MM.1S (cell line): ENCODE measurements around the gene NDUFB10.

Source experiments
- EZH2 ChIP-seq: fragments of 300-600 bp; sonication (generic); optimal IDR thresholded peaks from 2 replicates; pipeline ENCODE3; 2017; ENCODE audit warnings: low read depth, mild to moderate bottlenecking, antibody characterized with exemption, low read length, mixed read lengths
- EZH2phosphoT487 ChIP-seq: fragments of 300-600 bp; sonication (generic); IDR thresholded peaks from 2 replicates; pipeline ENCODE4 v1.6.1; 2018; ENCODE audit warnings: antibody characterized with exemption, low read length
- TF ChIP-seq, protein P1 (sequence below): fragments of 300-600 bp; sonication (generic); IDR thresholded peaks from 2 replicates; pipeline ENCODE4 v1.5.1; 2016; ENCODE audit warnings: antibody characterized with exemption, low read length, mixed read lengths

DNA sequence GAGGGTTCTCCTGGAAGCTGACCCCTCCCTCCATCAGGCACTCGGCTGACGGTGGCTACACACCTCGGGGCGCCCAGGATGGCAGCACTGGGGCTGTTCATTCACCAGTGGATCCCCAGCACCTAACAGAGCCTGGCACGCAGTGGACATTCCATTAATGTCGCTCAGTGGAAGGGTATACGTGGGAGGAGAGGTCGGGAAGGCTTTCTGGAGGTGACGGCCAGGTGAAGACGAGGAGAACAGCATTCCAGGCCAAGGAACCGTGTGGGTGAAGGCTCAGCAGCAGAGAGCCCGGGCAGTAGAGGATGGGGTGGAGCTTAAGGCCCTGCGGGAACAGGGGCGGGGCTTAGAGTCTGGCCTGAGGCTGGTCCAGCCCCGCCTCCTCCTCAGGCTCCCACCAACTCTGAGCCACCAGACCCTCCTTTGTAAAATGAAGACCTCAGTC, 38.6 kb upstream of the NDUFB10 start:
- TF ChIP-seq, protein P1, sequence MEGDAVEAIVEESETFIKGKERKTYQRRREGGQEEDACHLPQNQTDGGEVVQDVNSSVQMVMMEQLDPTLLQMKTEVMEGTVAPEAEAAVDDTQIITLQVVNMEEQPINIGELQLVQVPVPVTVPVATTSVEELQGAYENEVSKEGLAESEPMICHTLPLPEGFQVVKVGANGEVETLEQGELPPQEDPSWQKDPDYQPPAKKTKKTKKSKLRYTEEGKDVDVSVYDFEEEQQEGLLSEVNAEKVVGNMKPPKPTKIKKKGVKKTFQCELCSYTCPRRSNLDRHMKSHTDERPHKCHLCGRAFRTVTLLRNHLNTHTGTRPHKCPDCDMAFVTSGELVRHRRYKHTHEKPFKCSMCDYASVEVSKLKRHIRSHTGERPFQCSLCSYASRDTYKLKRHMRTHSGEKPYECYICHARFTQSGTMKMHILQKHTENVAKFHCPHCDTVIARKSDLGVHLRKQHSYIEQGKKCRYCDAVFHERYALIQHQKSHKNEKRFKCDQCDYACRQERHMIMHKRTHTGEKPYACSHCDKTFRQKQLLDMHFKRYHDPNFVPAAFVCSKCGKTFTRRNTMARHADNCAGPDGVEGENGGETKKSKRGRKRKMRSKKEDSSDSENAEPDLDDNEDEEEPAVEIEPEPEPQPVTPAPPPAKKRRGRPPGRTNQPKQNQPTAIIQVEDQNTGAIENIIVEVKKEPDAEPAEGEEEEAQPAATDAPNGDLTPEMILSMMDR: no peak
- TF ChIP-seq EZH2phosphoT487 (no peak), EZH2 (no peak)
